HG02885 (cell line): Measurements from ENCODE around the gene TTC39C.

Source experiments
- ATAC-seq: cut with Tn5 transposase; IDR thresholded peaks from one replicate; pipeline ENCODE4 v1.9.1; 2021; ENCODE audit warnings: mild to moderate bottlenecking; ENCODE audit not compliant: unreplicated experiment, poor library complexity

Gene TTC39C

DNA sequence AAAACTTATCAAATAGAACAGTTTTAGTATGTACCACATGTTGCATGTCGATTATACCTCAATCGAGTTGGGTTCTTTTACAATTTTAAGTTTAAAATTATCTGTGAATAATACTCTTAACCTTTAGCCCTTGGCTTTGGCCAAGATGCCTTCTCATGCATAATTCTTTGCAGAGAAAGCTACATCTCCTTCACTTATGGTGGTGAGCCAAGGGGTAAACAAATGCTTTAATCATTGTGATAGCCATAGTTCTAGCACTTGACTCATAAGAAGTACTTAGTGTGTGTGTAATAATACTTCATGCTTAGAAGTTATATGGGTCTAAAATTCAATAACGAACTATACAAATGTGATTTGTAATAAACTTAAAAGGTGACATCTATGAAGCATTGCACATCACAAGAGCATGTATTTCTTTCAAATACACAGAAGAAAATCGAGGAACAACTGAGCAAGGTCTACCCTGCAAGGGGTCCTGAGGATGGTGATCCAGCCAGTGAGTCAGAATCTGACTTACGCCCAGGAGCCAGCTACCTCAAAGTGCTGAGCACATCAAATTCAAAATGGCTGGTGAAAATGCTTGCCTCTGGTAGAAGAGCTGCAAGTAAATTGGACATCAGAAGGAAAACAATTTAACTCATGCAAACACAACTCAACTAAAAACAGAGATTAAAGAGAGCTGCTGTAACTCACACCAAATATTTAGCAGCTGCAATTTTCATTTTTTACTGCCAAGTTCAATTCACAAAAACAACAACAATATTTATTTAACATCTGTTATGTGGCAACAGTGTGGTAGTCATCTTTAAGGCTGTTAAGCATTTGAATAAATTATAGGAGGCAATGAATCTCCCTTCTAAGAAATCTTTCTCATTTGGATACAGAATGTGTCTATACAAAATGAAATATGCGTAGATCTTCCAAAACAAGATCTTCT lies 23.8 kb upstream of the TTC39C start:
- ATAC-seq: no peak

DNA sequence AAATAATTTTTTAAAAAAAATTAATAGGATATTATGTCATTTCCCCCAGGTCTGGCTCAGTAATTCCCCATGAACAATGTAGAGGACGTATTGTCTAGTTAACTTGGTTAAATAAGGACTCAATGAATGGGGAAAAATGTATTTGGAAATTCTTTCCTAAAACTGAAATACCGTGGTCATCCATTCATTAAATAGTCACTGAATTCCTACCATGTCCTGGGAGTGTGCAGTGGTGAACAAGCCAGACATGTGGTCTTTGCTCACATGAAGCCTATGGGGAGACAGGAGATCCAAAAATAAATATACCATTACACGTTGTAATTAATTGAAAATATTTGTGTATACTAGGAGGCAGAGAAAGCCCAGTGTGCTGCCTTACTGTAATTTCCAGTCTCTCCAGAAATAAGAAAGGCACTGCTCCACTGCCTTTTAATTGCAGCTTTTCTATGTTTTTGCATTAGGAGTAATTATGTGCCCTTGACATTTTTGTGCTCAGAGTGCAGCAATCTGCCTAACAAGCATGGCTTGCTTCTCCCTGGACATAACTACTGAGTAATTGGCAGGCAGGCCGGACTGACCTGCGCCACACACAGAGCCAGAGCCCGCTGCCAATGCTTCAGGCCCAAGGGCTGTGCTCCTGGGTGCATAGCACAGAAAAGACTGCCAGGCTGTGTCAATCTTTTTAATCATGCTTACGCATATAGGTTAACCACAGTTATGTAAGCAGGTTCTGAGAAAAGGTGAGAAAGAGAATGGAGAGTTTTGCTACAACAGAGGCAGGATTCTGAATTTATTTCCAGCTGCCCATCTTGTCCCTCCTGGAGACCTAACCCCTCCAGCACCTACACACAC lies 22.2 kb upstream of the TTC39C start:
- ATAC-seq: peak; percentile 41

DNA sequence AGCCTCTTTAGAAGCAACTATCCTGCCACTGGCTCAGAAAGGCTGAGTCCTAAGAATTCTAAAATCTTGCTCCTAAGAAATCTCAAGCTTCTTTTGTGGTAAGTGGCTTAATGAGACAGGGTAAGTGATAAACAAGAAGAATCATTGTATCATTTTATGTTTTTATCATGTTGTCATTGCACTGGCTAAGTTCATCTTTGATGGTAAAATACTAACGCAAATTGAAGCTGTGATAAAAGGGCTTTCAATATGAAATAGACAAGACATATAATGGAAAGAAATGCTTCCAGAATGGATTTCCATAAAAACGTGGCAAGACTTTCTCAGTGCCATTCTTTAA lies 21.6 kb upstream of the TTC39C start:
- no peak for ATAC-seq

DNA sequence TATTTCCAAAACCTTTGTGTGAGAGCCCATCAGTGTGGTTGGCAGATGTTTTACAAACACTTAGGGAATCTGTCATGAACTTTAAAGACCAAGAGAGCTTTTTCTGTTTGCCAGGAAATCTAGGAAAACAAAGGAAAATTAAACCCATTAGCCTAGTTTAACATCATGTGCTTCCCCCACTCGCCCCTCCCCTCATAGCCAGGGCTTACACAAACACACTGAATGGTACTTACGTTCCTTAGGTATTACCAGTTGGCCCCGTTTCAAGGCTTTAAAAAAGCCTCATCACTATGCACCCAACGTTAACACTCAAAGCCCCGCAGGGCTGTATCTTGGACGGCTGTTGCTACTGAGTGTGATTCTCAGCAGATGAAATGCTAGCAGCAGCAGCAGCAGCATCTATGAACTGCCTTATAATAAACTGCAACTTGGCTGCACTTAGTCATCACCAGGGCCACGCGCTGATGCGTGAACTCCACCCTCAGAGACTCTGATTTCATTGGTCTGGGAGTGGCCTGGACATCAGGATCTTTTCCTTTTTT lies 20.1 kb upstream of the TTC39C start:
- ATAC-seq: no peak

DNA sequence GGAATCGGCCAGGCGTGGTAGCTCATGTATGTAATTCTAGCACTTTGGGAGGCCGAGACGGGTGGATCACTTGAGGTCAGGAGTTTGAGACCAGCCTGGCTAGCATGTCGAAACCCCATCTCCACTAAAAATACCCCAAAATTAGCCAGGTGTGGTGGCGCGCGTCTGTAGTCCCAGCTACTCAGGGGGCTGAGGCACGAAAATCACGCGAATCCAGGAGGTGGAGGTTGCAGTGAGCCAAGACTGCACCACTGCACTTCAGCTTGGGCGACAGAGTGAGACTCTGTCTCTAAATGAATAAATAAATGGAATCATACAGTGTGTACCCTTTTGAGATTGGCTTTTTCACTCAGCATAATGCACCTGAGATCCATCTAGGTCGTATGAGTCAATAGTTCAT lies 19.4 kb upstream of the TTC39C start:
- no peak for ATAC-seq

DNA sequence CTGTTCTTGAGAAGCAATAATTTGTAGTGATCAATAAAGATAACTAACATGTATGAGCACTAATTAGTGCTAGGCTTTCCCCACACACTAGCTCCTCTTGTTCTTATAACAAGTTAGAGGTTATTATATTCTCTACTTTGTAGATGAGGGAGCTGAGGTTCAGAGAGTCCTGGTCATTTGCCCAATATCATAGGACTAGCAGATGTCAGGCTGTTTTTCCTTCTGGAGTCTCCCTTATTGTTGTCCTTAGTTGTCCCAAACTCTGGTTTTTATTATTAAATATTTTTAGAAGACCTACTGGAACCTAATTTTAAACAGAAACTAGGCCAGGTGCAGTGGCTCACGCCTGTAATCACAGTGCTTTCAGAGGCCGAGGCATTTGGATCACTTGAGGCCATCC lies 16.5 kb upstream of the TTC39C start:
- ATAC-seq: no peak

DNA sequence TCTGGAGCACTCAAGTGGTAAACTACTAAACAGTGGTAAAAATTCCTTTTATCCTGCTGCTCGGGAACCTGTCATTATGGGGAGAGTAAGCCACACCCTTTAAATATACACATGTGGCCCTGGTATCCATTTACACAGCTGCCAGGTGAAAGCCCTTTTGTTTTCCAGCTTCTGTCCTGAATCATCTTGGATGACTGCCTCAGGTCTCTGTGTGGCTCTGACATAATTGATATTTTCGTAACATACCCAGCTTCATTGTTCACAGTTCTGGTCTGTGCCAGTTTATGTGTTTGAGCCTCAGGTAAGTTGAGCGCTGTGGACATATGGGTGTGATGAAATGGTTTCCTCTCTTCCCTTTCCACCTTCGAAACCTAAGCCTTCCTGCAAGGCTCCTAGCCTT lies 15.7 kb upstream of the TTC39C start:
- ATAC-seq: no peak

DNA sequence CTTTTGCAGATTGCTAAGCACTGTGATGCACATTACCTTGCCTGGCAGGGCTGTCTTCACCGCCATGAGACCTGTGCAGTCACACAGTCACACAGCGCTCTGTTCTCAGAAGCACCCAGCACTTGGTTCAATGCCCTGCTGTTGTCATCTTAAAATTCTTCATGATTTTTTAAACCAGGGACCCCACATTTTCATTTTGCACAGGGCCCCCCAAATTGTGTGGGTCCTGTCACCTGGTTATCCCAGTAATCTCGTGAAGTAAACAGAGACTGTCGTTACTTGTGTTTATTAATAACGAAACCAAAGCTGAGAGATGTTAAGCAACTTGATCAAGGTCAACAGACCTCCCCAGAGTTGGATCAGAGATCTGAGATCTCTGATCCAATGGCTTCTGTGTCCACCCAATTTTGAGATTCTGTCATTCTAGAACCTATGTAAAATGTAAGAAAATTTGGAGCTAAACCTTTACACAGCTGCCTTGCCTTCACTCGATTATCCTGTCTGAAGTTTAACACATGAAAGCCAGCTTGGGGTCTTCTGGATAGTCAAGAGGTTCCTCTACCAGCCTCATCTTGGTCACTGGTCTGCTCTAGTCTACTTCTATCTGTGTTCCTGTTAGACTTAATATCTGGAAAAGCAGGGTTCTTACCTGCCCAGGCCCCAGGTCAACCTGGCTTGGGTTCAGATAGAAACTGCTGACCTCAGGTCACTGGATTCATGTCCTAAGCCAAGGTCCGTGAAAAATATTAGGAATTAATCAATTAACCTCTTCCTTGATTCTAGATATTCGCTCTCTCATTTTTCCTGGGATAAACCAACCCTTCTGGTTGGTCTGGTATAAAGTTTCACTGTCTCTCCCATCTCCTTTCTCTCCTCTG lies 13.7 kb upstream of the TTC39C start:
- ATAC-seq: peak; percentile 74

DNA sequence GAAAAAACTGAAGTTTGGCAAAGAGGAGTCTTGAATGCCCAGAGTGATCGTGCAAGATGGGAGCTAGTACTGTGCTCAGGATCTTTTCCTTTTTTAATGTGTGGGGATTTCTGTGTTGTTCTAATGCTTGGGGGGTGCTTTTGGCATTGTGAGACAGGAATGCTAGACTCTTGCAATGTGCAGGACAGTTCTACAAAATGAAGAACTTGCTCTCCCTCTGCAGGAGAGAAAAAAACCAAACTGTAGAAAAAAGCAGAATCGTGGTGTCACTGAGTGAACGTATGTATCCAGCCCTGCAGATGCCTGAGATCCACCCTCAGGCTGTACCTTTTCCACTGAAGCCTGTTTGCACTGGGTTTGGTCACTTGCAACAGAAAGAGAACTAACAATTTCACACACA lies 12.1 kb upstream of the TTC39C start:
- no peak for ATAC-seq

DNA sequence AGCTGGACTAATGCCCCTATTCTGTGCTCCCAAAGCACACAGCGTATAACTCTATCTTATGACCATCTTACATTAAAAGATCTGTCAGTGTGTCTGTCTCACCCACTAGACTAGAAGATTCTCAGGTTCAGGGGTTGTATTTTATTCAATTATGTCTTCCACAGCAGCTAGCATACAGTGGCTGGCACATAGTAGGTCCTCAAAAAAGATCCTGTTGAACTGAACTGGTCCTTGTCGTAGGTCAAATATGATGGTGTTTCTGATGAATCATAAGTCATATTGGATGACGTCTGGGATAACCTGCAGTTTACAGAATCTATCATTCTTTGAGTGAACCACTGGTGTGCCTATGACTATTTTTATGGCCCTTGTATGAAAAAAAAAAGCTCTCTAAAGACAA lies 11.3 kb upstream of the TTC39C start:
- no peak for ATAC-seq

DNA sequence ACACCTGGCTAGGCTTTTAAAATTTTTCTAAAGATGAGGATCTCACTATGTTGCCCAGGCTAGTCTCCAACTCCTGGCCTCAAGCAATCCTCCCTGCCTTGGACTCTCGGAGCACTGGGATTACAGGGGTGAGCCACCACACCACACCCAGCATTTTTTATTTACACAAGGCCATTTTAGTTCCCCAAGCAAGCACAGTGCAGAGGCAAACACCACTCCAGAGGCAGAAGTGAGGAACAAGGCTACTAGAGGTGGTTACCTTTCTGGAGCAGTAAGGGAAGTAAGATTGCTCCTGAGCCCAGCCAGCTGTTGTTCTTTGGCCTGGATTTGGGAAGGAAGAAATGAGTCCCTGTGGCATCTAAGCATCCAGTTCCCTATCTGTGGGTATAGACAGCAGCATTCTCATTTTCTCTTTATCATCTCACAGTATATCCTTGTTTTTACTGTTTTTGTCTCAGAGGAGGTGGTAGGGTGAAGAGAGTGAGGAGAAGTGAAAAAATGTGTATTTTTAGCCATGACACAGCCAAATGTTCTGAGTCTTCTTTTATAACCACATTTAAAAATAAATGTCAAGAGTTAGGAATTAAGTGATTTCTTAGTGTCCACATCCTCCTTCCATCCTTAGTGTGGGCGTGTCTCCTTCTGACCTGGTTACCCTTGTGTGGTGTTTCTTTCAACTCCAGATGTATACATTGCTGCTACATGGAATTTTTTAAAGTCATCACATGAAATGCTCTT lies 10.5 kb upstream of the TTC39C start:
- ATAC-seq: no peak

DNA sequence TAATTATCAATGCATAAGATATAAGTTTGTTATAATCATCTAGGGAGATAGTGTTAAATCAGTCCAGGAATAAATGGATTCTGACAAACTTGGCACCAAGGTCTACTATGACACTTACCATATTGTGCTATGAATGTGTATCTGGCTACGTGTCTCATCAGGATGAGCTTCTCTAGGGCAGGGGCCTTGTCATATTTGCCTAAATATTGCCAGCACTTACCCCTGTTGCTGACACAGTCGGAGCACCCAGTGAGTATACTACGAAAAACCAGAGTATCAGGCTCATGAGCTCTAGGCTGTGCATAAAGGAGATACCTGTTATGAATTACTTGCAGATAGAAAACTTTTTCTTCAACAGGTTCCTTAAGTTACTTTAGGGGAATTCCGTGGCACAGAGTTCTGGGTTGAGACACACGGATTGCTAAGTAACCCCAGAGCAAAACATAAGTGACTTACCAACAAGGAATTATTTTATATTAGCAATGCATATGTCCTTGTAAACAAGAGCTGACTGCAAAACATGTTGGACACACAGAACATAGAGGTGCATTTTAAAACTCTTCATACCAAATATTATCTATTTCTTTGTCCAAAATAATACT lies 7.7 kb upstream of the TTC39C start:
- ATAC-seq: no peak

DNA sequence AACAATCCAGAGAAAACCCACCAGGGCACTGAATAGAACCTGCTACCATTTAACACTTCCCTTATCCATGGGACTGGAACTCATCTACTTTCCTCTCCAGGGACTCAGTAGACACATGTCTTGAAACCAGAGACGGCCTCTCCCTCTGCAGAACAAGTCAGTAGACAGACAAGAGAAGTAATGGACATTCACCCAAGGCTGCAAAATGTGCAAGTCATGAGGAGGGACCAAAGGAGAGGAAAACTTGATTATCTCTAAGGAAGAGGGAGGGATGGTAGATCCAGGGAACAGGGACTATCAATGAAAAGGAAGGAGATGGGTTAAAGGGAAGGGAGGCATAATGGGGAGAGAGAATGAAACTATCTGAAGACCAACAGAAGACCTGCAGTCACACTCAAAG lies 5.3 kb upstream of the TTC39C start:
- no peak for ATAC-seq

DNA sequence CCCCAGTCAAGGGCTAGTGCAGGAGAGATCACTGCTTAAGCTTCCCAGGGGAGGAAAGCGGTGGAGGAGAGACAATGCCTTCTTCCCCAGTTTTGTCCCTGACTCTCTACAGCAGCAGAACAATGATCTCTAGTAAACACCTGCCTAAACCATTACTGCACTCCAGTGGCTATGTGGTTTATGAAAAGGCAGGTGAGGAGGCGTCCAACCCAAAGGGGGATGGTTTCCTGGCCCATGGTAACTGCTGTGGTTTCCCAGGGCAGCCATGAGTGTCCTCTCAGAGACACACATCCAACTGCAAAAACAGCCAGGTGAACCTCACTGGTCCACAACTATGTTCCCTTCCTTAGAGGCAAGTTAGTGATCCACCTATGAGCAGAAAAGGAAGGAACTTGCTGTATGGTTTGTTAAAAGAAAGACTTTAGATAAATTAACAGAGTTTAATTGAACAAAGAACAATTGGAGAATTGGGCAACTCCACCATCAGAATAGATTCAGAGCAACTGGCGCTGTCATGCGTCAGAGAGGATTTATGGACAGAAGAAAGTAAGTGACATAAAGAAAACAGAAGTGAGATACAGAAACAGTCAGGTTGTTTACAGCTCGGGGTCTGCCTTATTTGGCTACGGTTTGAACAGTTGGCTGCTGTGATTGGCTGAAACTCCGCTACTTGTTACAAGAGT lies 4.8 kb upstream of the TTC39C start:
- peak; percentile 58 for ATAC-seq

DNA sequence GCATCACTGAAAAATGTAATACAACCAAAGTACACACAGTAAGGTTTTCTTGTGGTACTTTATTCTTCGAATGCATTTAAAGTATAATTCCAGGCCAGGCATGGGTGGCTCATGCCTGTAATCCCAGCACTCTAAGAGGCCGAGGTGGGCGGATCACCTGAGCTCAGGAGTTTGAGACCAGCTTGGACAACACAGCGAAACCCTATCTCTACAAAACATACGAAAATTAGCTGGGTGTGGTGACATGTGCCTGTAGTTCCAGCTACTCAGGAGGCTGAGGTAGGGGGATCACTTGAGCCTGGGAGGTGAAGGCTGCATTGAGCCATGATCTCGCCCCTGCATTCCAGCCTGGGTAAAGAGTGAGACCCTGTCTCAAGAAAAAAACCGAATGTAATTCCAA lies 3.9 kb upstream of the TTC39C start:
- no peak for ATAC-seq

DNA sequence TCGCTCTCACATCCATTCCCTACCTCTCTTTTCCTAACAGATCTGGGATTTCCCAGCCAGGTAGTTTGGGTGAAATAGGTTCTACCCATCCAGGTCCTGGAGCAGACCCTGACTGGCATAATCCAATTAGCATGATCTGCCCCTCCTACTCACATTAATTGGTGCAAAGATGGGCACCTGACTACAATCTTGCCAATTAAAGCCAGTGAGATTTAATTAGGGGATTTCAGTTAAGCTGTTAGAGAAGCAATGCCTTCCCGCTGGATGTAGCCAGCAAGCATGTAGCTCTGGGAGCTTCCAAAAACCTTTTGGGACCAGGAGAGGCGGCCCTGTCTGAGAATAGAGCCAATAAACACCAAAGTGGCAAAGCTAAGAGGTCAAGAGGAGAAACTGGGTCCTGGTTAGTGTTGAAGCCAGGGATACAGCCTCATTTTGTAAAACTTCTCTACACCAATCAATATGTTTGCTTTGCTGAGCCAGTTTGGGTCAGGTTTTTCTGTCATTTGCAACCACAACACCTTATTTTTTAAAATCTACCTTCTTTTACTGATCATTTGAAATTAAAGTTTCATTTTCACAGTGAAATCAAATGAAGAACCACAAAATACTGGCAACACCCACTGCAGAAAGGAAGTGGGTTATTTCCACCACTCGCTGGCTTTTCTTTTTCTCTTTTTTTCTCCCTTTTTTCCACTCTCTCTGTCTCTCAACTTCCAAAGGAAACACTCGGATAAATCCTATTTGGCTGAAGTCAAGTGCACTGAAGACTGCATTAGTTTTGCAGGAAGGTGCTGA lies 3.2 kb upstream of the TTC39C start:
- no peak for ATAC-seq

DNA sequence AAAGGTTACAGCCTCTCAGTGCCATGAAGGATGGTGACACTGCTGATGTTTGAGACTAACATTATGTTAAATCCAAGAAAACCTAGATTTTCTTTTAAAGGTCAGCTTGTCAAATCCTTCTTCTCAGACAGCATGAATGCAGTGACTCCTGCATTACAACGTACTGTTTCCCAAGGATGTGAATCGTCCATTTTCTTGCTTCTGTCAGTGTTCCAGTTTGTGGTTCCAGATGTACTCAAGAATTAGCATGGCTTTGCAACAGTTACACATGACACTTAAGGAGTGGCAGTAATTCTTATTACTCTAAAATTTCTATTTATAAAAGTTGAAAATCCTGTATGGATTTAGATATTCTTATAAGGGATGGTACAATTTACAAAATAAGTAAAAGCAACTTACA lies 1.5 kb upstream of the TTC39C start:
- no peak for ATAC-seq
